ENCODE results near the gene PIEZO2.

Gene PIEZO2

DNA sequence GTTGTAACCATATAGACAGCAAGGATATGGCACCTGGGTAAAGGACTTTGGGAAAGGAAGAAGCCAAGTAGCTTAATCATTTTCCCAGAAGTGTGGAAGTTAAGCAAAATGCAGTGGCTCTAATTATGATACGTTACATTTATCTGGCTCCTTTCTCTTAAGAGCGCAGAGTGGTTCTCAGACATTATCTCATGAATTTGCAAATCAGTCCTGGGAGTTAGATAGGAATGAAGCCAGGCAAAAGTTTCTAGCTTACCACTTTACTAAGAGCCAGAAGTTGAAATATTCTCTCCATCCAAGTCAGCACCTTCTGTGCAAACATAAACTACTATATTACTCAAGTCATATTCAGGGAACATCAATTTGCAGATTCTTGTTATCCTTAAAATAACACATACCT lies 10.9 kb upstream of the PIEZO2 start:
- DNase-seq (ENCODE audit: insufficient read length, low spot score) = no peak
- TF ChIP-seq, protein P1, sequence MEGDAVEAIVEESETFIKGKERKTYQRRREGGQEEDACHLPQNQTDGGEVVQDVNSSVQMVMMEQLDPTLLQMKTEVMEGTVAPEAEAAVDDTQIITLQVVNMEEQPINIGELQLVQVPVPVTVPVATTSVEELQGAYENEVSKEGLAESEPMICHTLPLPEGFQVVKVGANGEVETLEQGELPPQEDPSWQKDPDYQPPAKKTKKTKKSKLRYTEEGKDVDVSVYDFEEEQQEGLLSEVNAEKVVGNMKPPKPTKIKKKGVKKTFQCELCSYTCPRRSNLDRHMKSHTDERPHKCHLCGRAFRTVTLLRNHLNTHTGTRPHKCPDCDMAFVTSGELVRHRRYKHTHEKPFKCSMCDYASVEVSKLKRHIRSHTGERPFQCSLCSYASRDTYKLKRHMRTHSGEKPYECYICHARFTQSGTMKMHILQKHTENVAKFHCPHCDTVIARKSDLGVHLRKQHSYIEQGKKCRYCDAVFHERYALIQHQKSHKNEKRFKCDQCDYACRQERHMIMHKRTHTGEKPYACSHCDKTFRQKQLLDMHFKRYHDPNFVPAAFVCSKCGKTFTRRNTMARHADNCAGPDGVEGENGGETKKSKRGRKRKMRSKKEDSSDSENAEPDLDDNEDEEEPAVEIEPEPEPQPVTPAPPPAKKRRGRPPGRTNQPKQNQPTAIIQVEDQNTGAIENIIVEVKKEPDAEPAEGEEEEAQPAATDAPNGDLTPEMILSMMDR (IDR thresholded peaks at IDR 0.05; ENCODE audit: insufficient read depth, missing control alignments) = no peak
- no peak for FAIRE-seq

DNA sequence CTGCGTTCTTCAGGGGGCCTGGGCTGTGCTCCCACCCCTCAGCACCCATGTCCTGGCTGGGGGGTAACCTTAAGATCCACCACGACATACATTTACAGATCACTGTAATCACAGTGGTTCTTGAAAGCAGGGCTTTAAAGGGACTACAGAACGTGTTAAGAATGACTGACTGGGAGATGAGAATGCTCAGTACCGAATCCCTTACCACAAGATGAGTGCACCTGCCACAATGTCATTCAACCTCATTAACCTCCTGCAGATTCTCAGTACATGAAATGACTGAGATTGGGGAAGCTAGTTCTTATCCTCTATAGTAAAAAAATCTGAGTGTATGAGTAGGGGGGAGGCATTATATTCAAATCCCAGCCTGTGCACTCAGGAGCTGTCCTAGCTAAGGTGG lies 10.5 kb upstream of the PIEZO2 start:
- no peak for FAIRE-seq
- DNase-seq (ENCODE audit: insufficient read length, low spot score) = no peak
- TF ChIP-seq, protein P1 (IDR thresholded peaks at IDR 0.05; ENCODE audit: insufficient read depth, missing control alignments) = no peak

DNA sequence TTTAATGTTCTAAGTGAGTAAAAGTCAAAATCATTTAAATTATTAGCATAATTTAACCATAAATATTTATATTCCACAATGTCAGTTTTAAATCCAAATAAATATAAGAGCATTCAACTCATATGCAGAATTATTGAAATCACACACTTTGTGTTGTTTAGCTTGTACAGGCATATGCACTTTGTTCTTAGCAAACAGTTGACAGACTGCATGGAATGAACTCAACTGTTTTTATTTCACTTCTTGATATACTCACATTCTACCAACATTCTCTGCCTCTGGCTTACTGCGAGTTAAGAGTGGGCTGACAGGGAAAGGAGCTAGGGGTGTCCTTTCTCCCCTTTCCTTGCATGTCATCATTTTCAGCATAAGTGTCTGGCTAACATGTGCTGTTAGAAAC lies 7.6 kb upstream of the PIEZO2 start:
- FAIRE-seq (no peak), DNase-seq (ENCODE audit: insufficient read length, low spot score) (no peak)
- TF ChIP-seq, protein P1 (IDR thresholded peaks at IDR 0.05; ENCODE audit: insufficient read depth, missing control alignments) = no peak

DNA sequence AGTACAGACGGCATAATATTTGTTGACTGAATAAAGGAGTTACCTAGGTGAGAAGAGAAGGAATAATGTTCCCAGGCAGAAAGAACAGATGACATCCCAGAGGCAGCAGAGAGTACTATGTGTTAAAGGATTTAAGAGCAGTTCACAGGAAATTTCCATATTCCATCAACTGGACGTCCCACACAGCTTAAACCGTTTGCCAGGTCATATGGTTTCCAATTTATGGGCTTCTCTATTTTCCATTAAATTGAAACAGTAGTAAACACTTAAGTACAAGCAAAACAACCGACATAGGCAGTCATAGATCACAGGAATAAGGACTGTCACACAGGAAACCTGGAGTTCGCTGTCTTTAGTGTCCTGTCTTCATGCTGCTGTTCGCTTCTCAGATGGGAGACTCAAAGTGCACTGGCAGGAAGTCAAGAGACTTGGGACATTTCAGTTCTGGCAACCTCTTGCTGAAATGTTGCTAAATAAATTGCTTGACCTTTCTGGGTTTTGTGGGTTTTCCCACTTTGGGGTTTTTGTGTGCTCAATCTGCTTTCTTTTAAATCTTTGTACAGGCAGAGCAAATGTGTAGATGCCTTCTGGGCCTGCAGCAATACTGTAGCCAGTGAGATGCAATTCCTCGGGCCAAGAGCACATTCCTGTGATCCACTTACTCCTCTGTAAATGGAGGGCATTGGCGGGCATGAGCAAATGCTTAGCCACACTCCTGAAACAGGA lies 5.8 kb upstream of the PIEZO2 start:
- FAIRE-seq (no peak), DNase-seq (ENCODE audit: insufficient read length, low spot score) (no peak)
- TF ChIP-seq, protein P1 (IDR thresholded peaks at IDR 0.05; ENCODE audit: insufficient read depth, missing control alignments) = no peak

DNA sequence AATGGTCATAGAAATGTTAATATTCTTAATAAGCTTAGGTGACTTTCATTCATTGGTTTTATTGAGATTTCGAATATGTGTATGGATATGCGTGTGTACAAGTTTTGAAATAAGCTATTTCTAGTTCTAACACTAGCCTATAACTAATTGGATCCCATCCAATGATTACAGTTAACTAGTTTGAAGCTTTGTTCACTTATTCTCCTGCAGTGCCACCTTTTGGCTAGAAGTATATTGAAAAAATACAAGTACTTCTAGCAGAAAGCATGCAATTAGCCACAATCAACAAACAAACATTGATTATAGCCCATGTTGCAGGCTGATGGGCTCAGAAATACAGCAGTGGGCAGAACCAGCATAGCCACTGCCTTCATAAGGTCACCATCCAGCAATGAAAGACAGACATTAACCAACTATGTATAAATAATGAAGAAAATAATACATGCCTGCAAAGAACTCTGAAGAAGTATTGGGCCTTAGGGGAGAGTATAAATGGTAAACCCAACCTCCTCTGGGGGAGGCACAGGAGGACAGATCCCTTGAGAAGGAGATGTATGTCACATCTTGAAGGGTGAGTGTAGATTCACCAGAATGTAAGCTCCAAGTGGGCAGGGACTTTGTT lies 5.1 kb upstream of the PIEZO2 start:
- TF ChIP-seq, protein P1 (IDR thresholded peaks at IDR 0.05; ENCODE audit: insufficient read depth, missing control alignments) = peak; percentile 54
- no peak for FAIRE-seq
- DNase-seq (ENCODE audit: insufficient read length, low spot score) = no peak

DNA sequence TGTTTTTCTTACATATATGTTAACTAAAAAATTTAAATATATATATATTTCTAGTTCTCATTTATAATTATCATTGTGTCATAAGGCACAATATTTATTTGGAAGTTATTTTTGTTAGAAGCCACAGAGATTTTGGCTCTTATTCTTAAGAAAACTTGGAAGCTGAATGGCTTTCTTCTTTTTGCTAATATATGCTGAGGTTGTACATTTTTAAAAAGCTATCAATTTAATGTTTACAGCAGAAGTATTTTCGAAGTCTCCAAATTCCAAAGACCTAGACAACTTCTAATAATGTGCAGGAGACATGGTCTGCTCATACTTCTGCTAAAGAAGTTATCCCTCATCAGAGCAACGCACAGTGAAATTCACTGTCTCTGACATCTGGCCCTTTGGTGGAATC lies 3.7 kb upstream of the PIEZO2 start:
- TF ChIP-seq, protein P1 (IDR thresholded peaks at IDR 0.05; ENCODE audit: insufficient read depth, missing control alignments) = no peak
- DNase-seq (ENCODE audit: insufficient read length, low spot score) (no peak), FAIRE-seq (no peak)

DNA sequence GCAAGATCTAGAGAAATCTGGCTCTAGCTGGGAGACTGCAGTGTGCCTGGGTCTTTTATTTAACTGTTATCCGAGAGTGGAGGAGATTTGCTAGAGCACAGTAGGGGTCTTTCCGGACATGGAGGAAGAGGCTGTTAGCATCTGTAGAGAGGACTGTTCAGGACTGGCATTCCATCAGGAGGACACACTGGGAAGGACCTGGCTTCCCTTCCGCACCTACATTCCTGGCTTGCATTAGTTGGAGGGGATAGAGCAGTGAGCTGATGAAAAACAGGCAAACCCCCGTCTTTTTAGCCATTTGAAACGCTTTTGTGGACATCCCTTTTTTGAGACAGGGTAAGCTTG lies 874 bp upstream of the PIEZO2 start:
- no peak for FAIRE-seq
- no peak for DNase-seq (ENCODE audit: insufficient read length, low spot score)
- TF ChIP-seq, protein P1 (IDR thresholded peaks at IDR 0.05; ENCODE audit: insufficient read depth, missing control alignments) = no peak

Measured in D721Med (cell line).